ENCODE data around the gene FUOM.

The FUOM gene

GRCh38 chr10:133366751-133367150 lies 8.9 kb upstream of the FUOM start:
- DNase-seq (ENCODE audit: low spot score) = no peak

GRCh38 chr10:133366130-133366478 lies 8.3 kb upstream of the FUOM start:
- DNase-seq (ENCODE audit: low spot score) = no peak

- no peak for DNase-seq (ENCODE audit: low spot score)
Measured at GRCh38 chr10:133365461-133366129, 7.8 kb upstream of the FUOM start.

- peak; percentile 60 for DNase-seq (ENCODE audit: low spot score)
Measured at GRCh38 chr10:133364645-133365431, 7.0 kb upstream of the FUOM start.

- DNase-seq (ENCODE audit: low spot score) = no peak
Measured at GRCh38 chr10:133362846-133363245, 5.0 kb upstream of the FUOM start.

- DNase-seq (ENCODE audit: low spot score) = no peak
Measured at GRCh38 chr10:133361773-133362441, 4.1 kb upstream of the FUOM start.

- DNase-seq (ENCODE audit: low spot score) = peak; percentile 52
Measured at GRCh38 chr10:133361227-133361626, 3.4 kb upstream of the FUOM start.

GRCh38 chr10:133359972-133360610 lies 2.3 kb upstream of the FUOM start:
- DNase-seq (ENCODE audit: low spot score) = no peak

- DNase-seq (ENCODE audit: low spot score) = no peak
Measured at GRCh38 chr10:133359554-133359971, 1.7 kb upstream of the FUOM start.

GRCh38 chr10:133358925-133359310 lies 1.1 kb upstream of the FUOM start:
- DNase-seq (ENCODE audit: low spot score) = no peak

- DNase-seq (ENCODE audit: low spot score) = no peak
Measured at GRCh38 chr10:133358162-133358924, 524 bp upstream of the FUOM start.

GRCh38 chr10:133356549-133357284 lies 1.1 kb downstream of the FUOM start:
- no peak for DNase-seq (ENCODE audit: low spot score)

- DNase-seq (ENCODE audit: low spot score) = no peak
Measured at GRCh38 chr10:133355991-133356390, 1.8 kb downstream of the FUOM start.

- no peak for DNase-seq (ENCODE audit: low spot score)
Measured at GRCh38 chr10:133355266-133355665, 2.6 kb downstream of the FUOM start.

- no peak for DNase-seq (ENCODE audit: low spot score)
Measured at GRCh38 chr10:133354672-133355240, 3.1 kb downstream of the FUOM start.

- DNase-seq (ENCODE audit: low spot score) = no peak
Measured at GRCh38 chr10:133353988-133354605, 3.7 kb downstream of the FUOM start.

- no peak for DNase-seq (ENCODE audit: low spot score)
Measured at GRCh38 chr10:133353202-133353959, 4.4 kb downstream of the FUOM start.

- no peak for DNase-seq (ENCODE audit: low spot score)
Measured at GRCh38 chr10:133351408-133352318, 6.2 kb downstream of the FUOM start.

GRCh38 chr10:133350950-133351329 lies 6.9 kb downstream of the FUOM start:
- DNase-seq (ENCODE audit: low spot score) = no peak
